NCI-H146 treated with DMSO at 0.1 percent for 48 hours (cell line): Measurements from ENCODE around the gene ZDHHC16.
A peak's percentile ranks its signal among the peaks of the same experiment; 100 is the strongest.
"Not testable (repeated sequence)": the region's sequence is repeated elsewhere in the genome, so short reads cannot be mapped to it uniquely, and the experiment has no call there.

Experiments used
- DNase-seq: peaks from one replicate; lab custom pipeline; 2025; ENCODE audit not compliant: unreplicated experiment; lab: John Stamatoyannopoulos, UW

ZDHHC16 gene

DNA sequence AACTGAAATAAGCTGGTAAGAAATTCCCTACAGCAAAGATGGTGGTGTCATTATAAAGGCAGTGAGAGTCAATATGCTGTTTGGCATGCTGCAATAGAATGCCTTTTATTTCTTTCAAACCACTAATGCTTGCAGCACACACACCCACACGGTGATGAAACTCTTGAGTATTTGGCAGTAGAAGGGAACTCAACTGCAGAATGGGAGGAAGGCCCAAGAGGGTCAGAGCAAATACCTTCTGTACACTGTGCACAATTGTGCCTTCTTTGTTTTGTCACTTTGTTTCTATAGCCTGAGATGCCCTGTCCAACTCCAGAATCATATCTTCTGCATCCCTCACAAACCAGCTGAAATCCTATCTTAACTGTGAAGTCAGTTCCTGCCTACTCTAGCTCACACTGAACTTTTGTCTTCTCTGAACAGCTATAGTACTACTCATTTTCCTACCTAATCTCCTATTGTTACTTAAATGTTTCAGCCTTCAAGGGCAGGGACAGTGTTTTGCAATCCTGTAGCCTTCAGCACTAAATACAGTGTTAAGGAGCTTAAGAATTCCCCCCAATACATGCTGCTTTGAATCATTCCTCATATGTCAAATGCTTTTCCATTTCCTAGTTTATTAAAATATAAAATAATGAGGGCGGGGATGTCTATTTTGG is 30.1 kb downstream of the ZDHHC16 start:
- DNase-seq = no peak

DNA sequence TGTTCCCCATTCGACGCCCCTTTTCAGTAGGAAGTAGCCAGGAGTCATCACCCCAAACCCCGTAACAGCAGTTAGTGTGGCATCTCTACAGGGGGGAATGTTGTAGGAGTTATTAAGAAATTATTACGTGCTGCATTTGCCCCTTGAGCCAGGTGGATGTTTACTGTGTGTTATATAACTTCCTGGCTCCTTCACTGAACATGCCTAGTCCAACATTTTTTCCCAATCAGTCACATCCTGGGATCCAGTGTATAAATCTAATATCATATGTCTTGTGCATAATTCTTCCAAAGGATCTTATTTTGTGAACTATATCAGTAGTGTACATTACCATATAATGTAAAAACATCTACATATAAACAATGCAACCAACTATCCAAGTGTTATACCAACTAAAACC is 33.4 kb downstream of the ZDHHC16 start:
- not testable (repeated sequence) for DNase-seq

DNA sequence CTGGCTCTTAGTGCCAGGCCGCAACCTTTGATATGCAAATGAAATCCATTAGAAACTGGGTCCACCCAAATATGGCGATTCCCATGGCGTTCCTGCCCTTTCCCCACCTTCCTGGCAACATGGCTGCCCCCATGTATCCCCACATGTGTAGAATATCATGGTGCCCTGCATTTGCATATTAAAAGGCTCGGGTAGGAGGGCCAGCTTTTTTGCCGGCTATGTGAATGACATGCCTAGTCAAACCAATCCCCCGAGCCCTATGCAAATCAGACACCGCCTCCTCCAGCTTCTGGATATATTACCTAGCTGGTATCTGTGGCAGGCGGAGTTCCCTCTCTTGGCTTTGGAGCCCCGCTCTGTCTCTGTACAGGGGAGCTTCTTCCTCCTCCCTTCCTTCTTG is 34.0 kb downstream of the ZDHHC16 start:
- DNase-seq = no peak

DNA sequence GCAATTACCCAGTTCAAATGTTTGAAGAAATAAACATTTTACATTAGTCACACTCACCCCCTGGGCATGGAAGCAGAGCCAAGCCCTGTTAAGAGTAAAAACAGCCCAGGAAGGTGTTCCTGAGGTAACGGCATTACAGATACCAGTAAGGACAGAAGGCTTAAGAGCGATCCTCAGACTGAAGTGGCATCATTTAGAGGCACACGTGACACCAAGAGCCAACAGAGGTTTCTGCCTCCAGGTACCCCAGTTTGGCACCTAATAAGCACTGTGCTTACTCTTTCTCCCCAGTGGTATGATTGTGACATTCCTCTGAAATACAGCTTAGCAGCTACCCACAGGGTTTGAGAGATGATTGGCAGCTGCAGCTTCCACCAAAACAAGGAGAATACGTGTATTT is 35.1 kb downstream of the ZDHHC16 start:
- DNase-seq = no peak

DNA sequence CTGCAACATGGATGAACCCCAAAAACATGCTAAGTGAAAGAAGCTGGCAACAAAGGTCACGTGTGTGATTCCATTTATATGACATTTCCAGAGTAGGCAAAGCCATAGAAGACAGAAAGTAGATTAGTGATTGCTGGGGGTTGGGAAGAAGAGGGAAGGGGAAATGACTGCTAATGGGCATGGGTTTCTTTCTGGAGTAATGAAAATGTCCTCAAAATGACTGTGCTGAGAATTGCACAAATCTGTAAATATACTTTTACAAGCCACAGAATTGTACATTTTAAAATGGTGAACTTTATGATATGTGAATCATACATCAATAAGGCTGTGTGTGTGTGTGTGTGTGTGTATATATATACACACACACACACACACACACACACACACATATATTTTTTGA is 36.4 kb downstream of the ZDHHC16 start:
- no peak for DNase-seq

DNA sequence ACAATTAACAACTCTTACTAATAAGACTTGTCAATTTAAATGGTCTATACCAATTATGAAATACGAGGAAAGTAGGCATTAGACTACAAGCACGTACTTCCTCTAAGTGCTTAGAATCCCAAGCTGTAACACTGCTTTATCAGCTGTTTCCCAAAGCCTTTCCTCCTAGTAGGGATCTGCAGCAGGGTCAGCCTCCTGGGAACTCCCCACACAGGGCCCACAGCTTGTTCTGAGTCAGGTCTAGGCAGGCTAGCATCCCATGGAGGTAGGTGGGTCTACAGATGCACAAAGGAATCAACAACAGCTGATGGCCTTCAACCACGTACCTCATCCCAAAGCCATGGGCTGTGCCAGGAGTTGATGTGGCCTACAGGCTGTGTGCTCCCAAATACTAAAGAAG is 37.5 kb downstream of the ZDHHC16 start:
- no peak for DNase-seq

DNA sequence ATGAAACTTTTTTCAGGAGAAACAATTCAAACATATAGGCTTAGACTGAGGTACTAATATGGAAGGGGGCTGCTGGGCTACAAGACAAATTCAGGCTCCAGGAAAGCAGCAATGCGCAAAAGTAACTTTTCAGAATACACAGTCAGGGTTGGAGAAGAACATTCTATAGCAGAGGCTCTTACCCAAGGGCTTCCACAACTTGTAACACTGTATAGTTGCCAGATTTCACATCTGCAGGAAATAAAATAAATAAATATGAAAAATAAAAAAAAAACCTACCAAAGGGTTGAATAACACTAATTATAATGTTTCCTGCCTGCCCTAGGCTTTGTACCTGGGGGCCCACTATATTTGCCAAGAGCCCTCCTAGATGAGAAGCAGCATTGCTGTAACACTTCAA is 37.9 kb downstream of the ZDHHC16 start:
- no peak for DNase-seq

DNA sequence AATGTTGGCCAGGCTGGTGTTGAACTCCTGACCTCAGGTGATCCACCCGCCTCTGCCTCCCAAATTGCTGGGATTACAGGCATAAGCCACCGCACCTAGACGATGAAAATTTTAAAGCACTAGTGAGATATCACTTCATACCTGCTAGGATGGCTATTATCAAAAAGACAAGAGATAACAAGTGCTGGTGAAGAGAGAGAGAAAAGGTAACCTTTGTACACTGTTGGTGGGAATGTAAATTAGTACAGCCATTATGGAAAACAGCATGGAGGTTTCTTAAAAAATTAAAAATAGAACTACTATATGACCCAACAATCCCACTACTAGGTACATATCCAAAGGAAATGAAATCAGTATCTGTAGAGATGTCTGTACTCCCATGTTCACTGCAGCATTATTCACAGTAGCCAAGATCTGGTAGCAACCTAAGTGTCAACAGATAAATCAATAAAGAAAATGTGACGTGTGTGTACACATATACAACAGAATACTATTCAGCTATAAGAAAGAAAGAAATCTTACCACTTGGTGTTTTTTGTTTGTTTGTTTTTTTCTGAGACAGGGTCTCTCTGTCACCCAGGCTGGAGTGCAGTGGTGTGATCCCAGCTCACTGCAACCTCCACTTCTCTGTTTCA is 39.8 kb downstream of the ZDHHC16 start:
- DNase-seq = no peak

DNA sequence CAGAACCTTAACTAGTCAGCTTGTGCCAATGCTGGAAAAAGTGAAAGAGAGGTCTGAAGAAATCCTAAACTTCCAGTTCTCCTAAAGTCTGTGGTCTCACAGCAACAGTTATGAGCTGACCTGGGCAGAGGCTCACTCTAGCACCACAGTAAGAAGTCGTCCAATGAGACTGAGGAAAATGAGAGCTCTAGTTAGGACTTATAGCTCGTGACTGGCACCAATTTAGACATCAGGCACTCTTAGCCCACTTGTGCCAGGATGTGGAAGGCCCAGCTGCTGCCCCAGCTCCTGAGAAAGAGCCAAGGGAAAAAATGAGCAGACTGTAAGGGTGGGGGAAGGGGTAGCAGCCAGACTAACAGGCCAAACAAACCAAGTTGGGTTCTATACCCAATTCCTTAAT is 44.6 kb downstream of the ZDHHC16 start:
- no peak for DNase-seq

DNA sequence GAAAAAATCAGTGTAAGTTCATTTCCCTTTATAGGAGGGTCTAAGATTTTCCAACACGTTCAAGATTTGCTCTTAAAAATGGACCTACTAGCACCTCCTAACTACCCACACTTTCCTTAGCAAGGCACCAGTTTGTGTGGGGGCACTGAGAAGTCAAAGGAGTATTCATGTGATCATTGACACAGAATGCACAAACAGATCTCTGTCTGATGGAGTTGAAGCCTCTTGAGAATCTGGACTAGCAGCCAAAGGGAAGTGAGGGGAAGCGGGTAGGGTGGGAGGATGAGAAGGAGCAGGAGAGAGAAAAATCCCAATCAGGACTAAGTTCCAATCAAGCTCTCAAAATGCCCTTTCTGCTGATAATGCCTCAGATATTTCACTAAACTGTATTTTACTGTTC is 48.2 kb downstream of the ZDHHC16 start:
- DNase-seq = no peak

DNA sequence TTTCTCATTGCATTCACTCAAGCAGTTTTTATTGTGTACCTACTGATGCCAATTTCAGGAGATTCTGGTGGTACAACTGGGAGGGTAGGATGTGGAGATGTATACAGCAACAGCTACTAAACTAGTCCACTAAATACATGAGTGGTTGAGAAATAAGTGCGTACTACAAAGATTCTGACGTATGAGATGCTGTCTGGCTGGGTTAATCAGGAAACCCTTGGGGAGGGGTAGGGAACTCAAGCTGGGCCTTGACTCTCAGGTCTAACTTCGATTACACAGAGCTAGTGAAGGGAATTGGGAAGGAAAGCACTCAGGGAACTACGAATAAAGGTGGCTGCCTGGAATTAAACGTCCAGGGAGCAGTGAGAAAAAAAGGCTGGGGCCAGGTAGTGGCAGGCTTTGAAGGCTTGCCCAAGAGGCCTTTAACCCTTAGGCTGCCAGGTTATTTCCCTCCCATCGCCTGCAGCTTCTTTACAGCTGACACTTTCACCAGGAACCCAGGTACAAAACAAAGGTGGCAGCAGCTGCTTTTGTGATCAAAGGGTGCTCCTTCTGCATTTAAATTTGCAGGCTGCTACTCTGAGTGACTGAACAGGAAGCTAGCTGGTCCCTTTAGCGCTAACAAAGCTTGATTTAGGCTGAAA is 49.0 kb downstream of the ZDHHC16 start:
- no peak for DNase-seq

DNA sequence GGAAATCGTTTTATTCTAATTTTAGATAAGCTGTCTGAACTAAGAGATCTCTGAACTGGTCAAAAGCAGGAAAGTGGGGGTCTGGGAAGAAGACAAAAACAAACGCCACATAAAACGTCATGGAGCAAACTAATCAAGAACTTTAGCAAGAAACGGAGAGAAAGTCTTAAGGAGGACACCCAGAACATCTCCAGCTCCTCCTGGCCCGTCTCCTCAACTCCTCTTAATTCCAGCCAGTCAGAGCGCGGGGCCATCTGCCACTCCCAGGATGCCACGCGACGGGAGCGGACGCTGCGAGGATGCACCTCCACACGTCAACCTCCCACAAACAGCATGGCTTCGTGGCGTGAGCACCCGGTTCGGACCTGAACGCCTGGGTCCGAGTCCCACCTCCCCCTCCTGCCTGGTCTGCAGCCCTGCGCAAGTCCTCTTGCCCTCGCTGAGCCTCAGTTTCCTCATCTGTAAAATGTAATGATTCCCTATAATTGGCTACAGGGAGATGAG is 51.6 kb downstream of the ZDHHC16 start:
- DNase-seq = peak; percentile 71

DNA sequence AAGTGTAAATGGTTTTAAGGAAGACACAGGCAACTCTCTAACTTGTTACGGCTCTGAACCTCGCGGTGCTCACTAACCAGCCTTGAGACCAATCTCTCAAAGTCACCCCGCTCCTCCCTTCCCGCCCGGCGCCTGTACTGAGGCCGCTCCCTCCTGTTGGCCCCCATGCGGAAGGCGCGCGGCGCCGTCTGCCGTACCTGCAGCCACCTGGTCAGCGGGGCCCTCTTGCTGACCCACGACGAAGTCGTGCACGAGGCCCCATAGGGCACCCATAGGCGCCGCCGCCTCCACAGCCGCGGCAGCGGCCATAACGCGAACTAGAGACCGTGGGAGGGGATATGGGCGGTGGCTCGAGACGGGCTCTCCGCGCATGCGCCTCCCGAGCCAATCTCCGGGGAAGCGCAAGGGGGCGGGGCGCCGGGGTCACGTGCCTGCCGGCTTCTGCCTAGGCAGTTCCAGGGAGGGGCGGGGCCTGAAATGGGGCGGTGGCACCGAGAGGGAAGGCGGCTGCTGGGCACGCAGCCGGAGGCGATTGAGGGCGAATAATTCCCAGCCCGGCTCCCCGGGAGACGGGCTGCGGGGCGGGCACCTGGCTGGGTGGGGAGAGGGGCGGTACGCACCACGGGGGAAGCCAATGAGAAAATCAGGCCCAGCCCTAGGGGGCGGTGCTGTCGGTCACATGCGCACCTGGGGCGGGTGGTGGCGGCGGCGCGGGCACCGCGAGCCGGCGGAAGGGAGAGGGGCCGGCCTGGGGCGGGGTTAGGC is 52.3 kb downstream of the ZDHHC16 start, which contains the start of gene MMS19:
Gene MMS19 (minus strand): TSS at position 347 of the 765 bp plus-strand sequence. CDS start 38 bp downstream, at position 309.
- DNase-seq = peak; percentile 96

DNA sequence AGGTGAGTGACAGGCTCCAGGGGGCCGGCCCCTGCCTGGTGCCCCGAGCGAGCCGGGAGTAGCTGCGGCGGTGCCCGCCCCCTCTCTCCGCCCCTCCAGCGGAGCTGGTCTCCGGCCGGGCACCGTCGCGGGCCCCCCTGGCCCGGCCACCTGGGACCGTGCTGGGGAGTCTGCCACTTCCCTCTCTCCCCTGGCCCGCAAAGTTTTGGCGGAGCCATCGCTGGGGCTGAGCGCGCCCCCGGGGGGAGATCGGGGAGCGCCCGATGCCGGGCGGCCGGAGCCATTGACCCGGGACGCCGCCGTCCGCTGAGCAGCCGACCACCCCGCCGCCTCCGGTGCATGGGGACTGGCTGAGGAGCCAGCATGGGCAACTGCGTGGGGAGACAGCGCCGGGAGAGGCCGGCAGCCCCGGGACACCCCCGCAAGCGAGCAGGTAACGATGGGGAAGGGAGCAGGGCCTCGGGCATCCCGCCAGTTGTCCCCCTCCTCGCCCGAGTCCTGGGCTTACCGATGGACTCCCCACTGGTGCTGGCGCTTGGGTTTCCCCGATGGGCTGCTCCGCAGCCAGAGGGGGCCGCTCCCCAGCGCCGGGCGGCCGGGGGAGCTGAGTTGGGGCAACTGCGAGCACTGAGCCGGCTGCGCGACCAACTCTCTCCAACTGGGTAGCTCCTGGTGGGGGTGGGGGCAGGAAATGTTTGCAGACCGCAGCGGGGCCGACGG is 53.0 kb downstream of the ZDHHC16 start, which contains the start of gene UBTD1:
Gene UBTD1 (plus strand): TSS at position 84 of the 720 bp plus-strand sequence. CDS start 280 bp downstream, at position 364.
- DNase-seq = peak; percentile 9

DNA sequence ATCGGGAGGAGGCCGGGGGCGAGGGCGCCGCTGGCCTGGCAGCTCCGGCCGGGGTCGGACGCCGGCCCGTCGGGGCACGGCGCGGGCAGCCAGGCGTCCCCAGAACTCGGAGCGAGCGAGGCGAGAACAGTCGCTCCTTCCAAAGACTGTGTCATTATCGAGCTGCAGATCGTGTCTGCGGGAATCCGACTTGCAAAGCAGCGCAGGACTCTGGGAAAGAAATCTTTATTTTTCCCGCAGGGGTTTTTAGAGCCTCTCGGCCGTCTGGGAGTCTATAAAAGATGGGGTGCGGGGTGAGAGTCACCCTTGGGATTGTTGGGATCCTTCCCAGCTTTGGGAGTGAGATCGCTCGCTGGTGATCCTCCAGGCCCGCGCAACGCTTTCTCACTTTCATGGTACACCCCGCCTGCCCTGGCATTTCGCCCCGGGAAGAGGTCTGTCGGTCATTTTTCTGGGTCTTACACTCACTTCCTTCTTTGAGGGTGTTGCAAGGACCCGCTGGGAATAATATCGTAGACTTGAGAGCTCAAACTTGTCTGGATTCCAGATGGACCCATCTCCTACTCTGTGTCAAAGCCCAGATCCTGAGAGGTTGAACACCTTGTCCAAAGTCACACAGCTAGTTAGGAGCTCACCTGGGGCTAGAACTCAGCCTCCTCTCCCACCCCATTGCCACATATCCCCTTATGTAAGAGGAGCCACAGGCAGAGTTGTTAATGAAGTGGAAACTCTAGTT is 53.8 kb downstream of the ZDHHC16 start:
- DNase-seq = no peak

DNA sequence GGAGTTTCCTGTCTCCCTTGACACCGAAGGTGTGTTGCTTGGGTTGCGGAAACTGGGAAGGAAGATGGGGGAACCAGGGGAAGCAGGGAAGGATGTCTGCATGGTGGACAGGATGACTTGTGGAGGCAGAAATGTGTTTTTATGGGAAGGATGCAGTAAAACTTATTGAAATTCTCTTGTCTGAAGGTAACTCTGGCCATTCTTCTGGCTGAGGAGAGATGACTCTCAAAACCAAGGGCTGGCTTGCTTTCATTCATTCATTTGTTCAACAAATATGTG is 54.3 kb downstream of the ZDHHC16 start:
- no peak for DNase-seq

DNA sequence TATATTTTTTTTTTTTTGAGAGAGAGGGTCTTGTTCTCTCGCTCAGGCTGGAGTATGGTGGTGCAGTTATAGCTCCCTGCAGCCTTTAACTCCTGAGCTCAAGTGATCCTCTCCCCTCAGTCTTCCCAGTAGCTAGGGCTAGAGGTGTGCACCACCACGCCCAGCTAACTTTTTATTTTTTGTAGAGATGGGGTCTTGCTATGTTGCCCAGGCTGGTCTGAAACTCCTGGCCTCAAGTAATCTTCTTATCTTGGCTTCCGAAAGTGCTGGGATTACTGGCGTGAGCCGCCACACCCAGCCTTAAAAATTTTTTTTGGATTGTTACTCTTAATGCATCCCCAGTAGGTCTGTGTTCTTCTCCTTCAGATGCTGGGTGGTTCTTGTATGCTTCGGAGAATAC is 56.9 kb downstream of the ZDHHC16 start:
- no peak for DNase-seq

DNA sequence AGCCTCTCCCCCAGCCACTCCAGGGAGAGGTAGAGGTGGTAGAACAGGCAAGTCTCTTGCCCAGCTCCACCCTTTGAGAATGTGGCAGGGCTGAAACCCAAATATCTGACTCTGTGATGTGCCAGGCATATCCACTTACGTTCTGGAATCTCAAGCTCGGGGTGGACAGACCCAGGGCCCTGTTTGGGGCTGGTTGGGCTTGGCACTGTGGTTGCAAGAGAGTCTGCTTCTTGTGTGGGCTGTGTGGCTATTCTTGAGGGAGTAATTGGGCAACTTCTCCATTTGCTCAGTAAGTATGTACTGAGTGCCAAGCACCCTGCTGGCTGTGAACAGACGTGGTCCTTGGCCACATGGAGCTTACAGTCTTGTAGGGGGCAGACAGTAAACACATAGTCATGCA is 57.4 kb downstream of the ZDHHC16 start:
- no peak for DNase-seq

DNA sequence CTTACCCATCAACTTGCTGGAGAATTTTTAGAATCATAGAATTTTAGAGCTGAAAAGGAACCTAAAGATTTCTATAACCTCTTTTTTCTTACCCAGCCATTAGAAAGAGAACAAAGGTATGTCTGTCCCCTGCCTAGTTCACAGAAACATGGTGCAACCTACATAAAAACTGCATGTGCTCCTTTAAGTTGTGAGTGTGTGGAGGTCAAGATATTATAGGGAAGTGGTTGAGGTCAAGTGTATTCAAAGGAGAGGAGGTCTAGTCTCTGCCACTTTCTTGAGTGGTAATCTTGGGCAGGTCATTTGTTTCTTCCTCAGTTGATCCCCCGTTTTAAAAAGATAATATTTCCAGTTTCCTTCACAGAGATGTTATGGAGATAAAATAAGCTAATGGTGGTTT is 59.2 kb downstream of the ZDHHC16 start:
- DNase-seq = no peak
